Effector memory CD8-positive, alpha-beta T cell (primary cell): ENCODE data around the gene TBC1D1.

ENCODE experiments used
- ATAC-seq: fragments of 150-1000 bp; cut with Tn5 transposase; replicated peaks from 2 replicates; pipeline ENCODE4 v1.10.0; 2021; ENCODE audit warnings: mild to moderate bottlenecking, moderate library complexity
- DNase-seq, 3 experiments: peaks; one replicate each; pipeline ENCODE4 v3.0.0; 2021
- H3K27ac Mint-ChIP-seq, 2 donors: one replicate each; pipeline ENCODE4 v1.8.0; 2022; ENCODE audit warnings: mild to moderate bottlenecking in 2 of 2, mixed read lengths in 2 of 2, moderate library complexity in 2 of 2
- H3K27me3 Mint-ChIP-seq, 2 donors: one replicate each; pipeline ENCODE4 v1.8.0; 2022; ENCODE audit warnings: mixed read lengths in 2 of 2
- H3K36me3 Mint-ChIP-seq: one replicate; pipeline ENCODE4 v1.8.0; 2022; ENCODE audit warnings: mild to moderate bottlenecking, moderate library complexity, mixed read lengths; ENCODE audit not compliant: insufficient read depth
- H3K4me1 Mint-ChIP-seq, 2 donors: one replicate each; pipeline ENCODE4 v1.8.0; 2022; ENCODE audit warnings: low read depth in 2 of 2, mixed read lengths in 2 of 2
- H3K4me3 Mint-ChIP-seq, 2 donors: one replicate each; pipeline ENCODE4 v1.8.0; 2022; ENCODE audit warnings: mild to moderate bottlenecking in 2 of 2, mixed read lengths in 2 of 2, moderate library complexity in 2 of 2
- H3K9me3 Mint-ChIP-seq, 2 donors: one replicate each; pipeline ENCODE4 v1.8.0; 2022; ENCODE audit warnings: mixed read lengths in 2 of 2

The TBC1D1 gene

DNA sequence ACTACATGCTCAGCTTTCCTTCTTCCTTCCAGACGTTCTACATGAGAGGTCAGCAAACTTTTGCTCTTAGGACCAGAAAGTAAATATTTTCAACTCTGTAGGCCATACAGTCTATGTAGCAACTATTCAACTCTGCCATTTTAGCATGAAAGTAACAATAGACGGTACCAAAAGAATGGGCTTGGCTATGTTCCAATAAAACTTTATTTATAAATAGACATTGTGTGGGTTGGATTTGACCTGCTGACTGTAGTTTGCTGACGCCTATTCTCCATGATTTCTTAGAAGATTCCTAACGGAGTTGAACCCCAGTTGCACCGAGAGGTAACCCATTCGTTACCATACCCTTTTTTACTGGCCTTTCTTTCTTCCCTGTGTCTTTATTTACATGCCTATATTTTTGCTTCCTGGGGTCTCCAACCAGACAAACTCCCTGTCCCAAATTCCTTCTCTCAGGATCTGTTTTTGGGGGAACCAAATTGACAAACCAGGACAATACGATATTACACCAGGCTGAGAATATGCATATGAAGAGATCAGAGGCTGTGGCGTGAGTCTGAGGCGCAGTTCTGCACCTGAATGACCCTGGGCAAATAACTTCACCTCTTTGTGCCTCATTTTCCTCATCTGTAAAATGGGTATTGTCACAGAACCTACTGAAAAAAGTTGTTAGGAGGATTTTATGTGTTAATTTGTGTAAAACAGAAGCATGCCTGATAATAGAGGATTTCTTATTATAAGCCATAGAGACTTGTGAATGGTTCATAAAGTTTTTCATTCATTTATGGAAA, 58.9 kb downstream of the TBC1D1 start:
- H3K4me1 Mint-ChIP-seq = peaks cover 16 to 30% of the 10 kb centered on the region in 2 donors
- H3K4me3 Mint-ChIP-seq = no peak overlapping the region
- ATAC-seq (no peak), DNase-seq (no peak)
- H3K9me3 Mint-ChIP-seq = no peaks in the 10 kb centered on the region
- H3K36me3 Mint-ChIP-seq = peaks cover 5% of the 10 kb centered on the region
- H3K27me3 Mint-ChIP-seq = no peaks in the 10 kb centered on the region
- no peak overlapping the region for H3K27ac Mint-ChIP-seq

DNA sequence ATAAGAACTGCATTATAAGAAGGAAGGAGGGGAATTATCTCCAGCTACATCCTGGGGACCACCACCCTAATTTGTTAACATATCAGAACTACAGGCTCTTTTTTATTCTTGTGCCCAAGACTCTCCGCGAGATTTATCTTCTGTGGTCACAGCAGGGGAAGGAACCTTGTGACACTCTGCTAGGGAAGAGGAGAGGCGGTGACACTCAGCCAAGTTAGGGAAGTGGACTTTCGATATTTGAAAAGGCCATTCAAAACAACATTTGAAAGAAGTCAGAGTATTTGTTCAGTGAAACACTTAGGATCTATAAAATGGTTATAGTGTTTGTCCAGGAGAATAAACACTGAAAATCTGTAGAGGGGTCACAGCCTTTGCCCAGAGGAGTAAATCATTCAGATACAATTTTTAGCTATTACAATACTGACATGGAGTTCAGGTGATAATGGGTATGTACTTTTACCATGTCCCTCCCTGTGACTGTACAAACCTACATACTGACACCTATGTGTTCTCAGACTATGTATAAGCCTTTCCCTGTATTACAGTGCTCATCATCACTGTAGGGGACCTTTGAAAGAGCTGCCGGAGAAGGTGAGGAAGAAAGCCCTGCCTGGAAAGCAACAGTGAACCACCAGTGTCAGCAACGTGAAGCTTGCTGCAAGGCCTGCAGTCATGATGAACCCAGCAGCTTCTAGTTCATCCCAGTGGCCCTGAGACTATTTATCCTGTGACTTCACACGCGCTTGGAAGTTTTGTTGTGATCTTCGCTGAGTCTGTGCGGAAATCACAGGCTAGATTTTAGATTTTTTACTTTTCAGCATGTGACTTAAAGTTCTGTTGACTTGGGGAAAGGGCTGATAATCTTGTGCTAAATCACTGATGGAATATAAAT, 60.8 kb downstream of the TBC1D1 start:
- Mint-ChIP-seq H3K27me3 (no peaks in the 10 kb centered on the region), H3K4me3 (no peak overlapping the region), H3K9me3 (no peaks in the 10 kb centered on the region), H3K4me1 (peaks cover 10 to 19% of the 10 kb centered on the region in 2 donors), H3K27ac (no peak overlapping the region), H3K36me3 (peaks cover 5% of the 10 kb centered on the region)
- DNase-seq = no peak
- ATAC-seq = no peak

- ATAC-seq (no peak), DNase-seq (no peak)
- Mint-ChIP-seq H3K27me3 (no peaks in the 10 kb centered on the region), H3K27ac (no peak overlapping the region), H3K36me3 (peaks cover 5% of the 10 kb centered on the region), H3K4me3 (no peak overlapping the region), H3K4me1 (peaks cover 6 to 10% of the 10 kb centered on the region in 2 donors), H3K9me3 (no peaks in the 10 kb centered on the region)
Measured at GRCh38 chr4:37953156-37953555, 62.3 kb downstream of the TBC1D1 start.

DNA sequence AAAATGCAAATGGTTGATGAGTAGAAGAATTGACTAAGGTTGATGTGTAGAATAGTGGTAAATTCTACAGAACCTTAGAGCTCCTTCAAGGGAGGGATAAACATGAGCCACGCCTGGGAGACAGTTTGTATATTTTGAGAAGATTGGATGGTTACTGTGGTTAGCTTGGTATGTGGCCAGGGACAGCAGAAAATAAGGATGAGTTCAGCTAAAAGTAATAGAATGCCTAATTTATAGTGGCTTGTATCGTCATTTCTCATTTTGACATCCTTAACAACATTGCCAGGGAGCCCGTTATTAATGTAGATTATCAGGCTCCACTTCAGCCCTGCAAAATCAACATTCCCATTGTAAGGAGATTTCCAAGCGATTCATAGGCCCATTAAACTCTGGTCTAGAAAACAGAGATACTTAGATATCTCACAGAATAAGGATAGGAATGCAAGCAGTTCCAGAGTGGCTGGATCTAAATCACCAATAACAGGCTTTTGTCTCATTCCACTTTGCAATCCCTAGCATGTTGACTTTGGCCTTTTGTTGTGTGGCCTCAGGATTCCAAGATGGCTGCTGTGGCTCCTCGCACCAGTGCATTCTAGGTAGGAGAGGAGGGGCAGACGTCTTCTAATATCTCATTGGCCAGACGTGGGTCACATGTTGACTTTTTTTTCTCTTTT, 62.9 kb downstream of the TBC1D1 start:
- H3K36me3 Mint-ChIP-seq = peaks cover 5% of the 10 kb centered on the region
- no peak overlapping the region for H3K27ac Mint-ChIP-seq
- peaks cover 2 to 7% of the 10 kb centered on the region in 2 donors for H3K4me1 Mint-ChIP-seq
- DNase-seq (no peak), ATAC-seq (no peak)
- no peak overlapping the region for H3K4me3 Mint-ChIP-seq
- H3K27me3 Mint-ChIP-seq = no peaks in the 10 kb centered on the region
- no peaks in the 10 kb centered on the region for H3K9me3 Mint-ChIP-seq

DNA sequence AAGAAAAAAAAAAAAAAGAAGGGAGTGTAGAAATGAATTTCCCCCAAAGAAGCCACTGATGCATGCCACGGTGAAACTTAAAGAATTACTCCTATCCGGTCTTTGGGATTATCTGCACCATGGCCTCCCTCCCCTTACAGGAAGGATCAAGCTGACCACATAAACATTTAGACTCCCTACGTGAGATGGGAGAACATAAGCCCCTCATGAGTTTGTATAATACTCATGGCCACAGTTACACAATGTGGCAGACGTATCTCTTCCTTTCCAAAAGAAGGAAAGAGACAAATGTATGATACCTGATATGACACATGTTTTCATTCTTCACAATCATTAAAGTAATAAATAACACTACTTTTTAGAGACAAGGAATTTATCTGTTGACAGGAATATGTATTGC, 66.1 kb downstream of the TBC1D1 start:
- Mint-ChIP-seq H3K27me3 (no peaks in the 10 kb centered on the region), H3K9me3 (no peaks in the 10 kb centered on the region), H3K27ac (peak overlapping the region in 1 of 2 donors; percentile 46), H3K4me3 (no peak overlapping the region), H3K4me1 (peaks cover 0 to 5% of the 10 kb centered on the region in 2 donors), H3K36me3 (peaks cover 5% of the 10 kb centered on the region)
- DNase-seq (no peak), ATAC-seq (no peak)

- H3K36me3 Mint-ChIP-seq = no peaks in the 10 kb centered on the region
- no peaks in the 10 kb centered on the region for H3K9me3 Mint-ChIP-seq
- DNase-seq (no peak), ATAC-seq (no peak)
- H3K27ac Mint-ChIP-seq = no peak overlapping the region
- peaks cover 0 to 8% of the 10 kb centered on the region in 2 donors for H3K4me1 Mint-ChIP-seq
- H3K27me3 Mint-ChIP-seq = no peaks in the 10 kb centered on the region
- no peak overlapping the region for H3K4me3 Mint-ChIP-seq
Measured at GRCh38 chr4:37958932-37959331, 68.0 kb downstream of the TBC1D1 start.

GRCh38 chr4:37960098-37960497, 69.2 kb downstream of the TBC1D1 start, which contains the start of gene PTTG2:
Gene PTTG2, plus strand, starts transcription at chr4:37960398. Its CDS starts 37 bp downstream, at chr4:37960435.
- DNase-seq (no peak), ATAC-seq (no peak)

GRCh38 chr4:37960679-37961450, 70.0 kb downstream of the TBC1D1 start:
- Mint-ChIP-seq H3K4me3 (no peak overlapping the region), H3K27me3 (no peaks in the 10 kb centered on the region), H3K36me3 (no peaks in the 10 kb centered on the region), H3K4me1 (peaks cover 5 to 13% of the 10 kb centered on the region in 2 donors), H3K27ac (no peak overlapping the region), H3K9me3 (no peaks in the 10 kb centered on the region)
- ATAC-seq = no peak
- no peak for DNase-seq

More at GRCh38 chr4:37960098-37960497, 69.2 kb downstream of the TBC1D1 start, which contains the start of gene PTTG2:
- no peaks in the 10 kb centered on the region for H3K36me3 Mint-ChIP-seq
- peaks cover 4 to 9% of the 10 kb centered on the region in 2 donors for H3K4me1 Mint-ChIP-seq
- no peak within 1 kb of the TSS for H3K4me3 Mint-ChIP-seq
- H3K9me3 Mint-ChIP-seq = no peaks in the 10 kb centered on the region
- H3K27ac Mint-ChIP-seq = peak within 1 kb of the TSS in 1 of 2 donors; percentile 54
- H3K27me3 Mint-ChIP-seq = no peaks in the 10 kb centered on the region

DNA sequence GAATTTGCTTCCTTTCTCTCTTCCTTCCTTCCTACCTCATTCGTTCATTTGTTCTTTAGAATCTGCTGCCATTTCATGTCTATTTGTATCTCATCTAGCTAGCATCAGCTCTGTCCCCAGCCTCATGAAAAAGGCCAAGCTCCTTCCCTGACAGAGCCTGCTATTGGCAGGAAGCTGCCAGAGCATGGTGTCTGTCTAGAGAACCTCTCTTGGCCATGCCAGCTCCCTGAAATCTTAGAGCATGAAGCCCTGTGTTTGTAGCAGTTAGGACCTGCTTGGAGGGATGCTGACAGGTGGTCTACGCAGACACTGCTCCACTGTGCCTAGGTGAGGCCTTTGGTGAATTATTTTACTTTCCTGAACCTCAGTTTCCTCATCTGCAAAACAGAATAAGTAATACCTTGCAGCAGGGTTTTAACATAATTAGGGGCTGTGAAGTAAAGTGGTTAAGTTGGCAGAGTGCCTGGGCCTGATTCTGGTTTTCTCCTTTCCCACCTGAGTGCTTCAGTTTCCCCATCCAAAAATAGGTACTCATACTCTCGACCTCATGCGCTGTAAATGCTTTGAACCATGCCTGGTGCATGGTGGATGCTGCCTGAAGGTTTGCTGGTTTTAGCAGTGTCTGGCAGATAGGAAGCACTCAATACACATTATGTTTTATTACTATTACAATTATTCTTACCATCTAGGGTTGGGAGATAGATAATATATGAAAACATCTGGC, 74.0 kb downstream of the TBC1D1 start:
- no peaks in the 10 kb centered on the region for H3K27me3 Mint-ChIP-seq
- no peak overlapping the region for H3K27ac Mint-ChIP-seq
- no peak overlapping the region for H3K4me3 Mint-ChIP-seq
- H3K9me3 Mint-ChIP-seq = no peaks in the 10 kb centered on the region
- peaks cover 5 to 13% of the 10 kb centered on the region in 2 donors for H3K4me1 Mint-ChIP-seq
- no peaks in the 10 kb centered on the region for H3K36me3 Mint-ChIP-seq
- DNase-seq (no peak), ATAC-seq (no peak)

- no peak for DNase-seq
- H3K27ac Mint-ChIP-seq = no peak overlapping the region
- H3K27me3 Mint-ChIP-seq = no peaks in the 10 kb centered on the region
- no peak for ATAC-seq
- H3K9me3 Mint-ChIP-seq = no peaks in the 10 kb centered on the region
- H3K4me1 Mint-ChIP-seq = peaks cover 12 to 19% of the 10 kb centered on the region in 2 donors
- H3K4me3 Mint-ChIP-seq = no peak overlapping the region
- peaks cover 3% of the 10 kb centered on the region for H3K36me3 Mint-ChIP-seq
Measured at GRCh38 chr4:37966044-37966443, 75.2 kb downstream of the TBC1D1 start.

DNA sequence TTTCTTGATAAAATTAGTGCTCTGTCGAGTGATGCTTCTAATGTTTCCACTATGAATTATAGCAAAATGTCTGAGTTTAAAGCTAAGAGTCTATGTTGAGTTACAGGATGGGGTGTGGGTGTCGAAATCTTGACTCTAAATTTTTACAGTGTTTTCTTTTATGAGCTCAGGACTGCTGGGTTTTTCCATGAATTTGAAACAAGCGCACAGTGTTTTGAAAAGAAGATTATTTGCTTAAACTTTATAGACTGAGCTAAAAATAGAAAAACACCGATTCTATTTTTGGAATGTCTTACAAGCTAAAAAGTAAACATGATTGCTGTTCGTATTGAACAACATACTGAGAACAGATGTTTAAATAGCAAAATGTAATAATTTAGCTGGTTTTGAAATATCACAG, 76.9 kb downstream of the TBC1D1 start:
- H3K27ac Mint-ChIP-seq = no peak overlapping the region

GRCh38 chr4:37968747-37969146, 77.9 kb downstream of the TBC1D1 start:
- no peak for DNase-seq
- Mint-ChIP-seq H3K27ac (no peak overlapping the region), H3K36me3 (peaks cover 3% of the 10 kb centered on the region), H3K27me3 (no peaks in the 10 kb centered on the region), H3K4me3 (no peak overlapping the region), H3K9me3 (no peaks in the 10 kb centered on the region), H3K4me1 (peaks cover 12 to 18% of the 10 kb centered on the region in 2 donors)
- ATAC-seq = no peak

More for the DNA sequence above, 76.9 kb downstream of the TBC1D1 start:
- H3K9me3 Mint-ChIP-seq = no peaks in the 10 kb centered on the region
- no peak overlapping the region for H3K4me3 Mint-ChIP-seq
- peaks cover 12 to 19% of the 10 kb centered on the region in 2 donors for H3K4me1 Mint-ChIP-seq
- peaks cover 3% of the 10 kb centered on the region for H3K36me3 Mint-ChIP-seq
- ATAC-seq (no peak), DNase-seq (no peak)
- no peaks in the 10 kb centered on the region for H3K27me3 Mint-ChIP-seq
